Measurements from ENCODE around the gene KRTAP16-1.

KRTAP16-1 gene

GRCh38 chr17:41329279-41329948 lies 20.3 kb upstream of the KRTAP16-1 start:
- no peak for DNase-seq (ENCODE audit: low read depth)

GRCh38 chr17:41328207-41328606 lies 19.1 kb upstream of the KRTAP16-1 start:
- no peak for DNase-seq (ENCODE audit: low read depth)

- no peak for DNase-seq (ENCODE audit: low read depth)
Observed at GRCh38 chr17:41327411-41328120, 18.5 kb upstream of the KRTAP16-1 start.

GRCh38 chr17:41326173-41327145 lies 17.4 kb upstream of the KRTAP16-1 start:
- DNase-seq (ENCODE audit: low read depth), result no peak

GRCh38 chr17:41325611-41326010 lies 16.5 kb upstream of the KRTAP16-1 start:
- no peak for DNase-seq (ENCODE audit: low read depth)

GRCh38 chr17:41325126-41325525 lies 16.0 kb upstream of the KRTAP16-1 start:
- DNase-seq (ENCODE audit: low read depth), result no peak

GRCh38 chr17:41324180-41325075 lies 15.3 kb upstream of the KRTAP16-1 start:
- no peak for DNase-seq (ENCODE audit: low read depth)

- DNase-seq (ENCODE audit: low read depth), result no peak
Observed at GRCh38 chr17:41322903-41323895, 14.1 kb upstream of the KRTAP16-1 start.

- DNase-seq (ENCODE audit: low read depth), result no peak
Observed at GRCh38 chr17:41322094-41322902, 13.2 kb upstream of the KRTAP16-1 start.

- DNase-seq (ENCODE audit: low read depth), result no peak
Observed at GRCh38 chr17:41318231-41318630, 9.1 kb upstream of the KRTAP16-1 start.

GRCh38 chr17:41315814-41316445 lies 6.8 kb upstream of the KRTAP16-1 start:
- no peak for DNase-seq (ENCODE audit: low read depth)

GRCh38 chr17:41315204-41315794 lies 6.2 kb upstream of the KRTAP16-1 start, which contains the start of gene KRTAP17-1:
KRTAP17-1 (minus strand) TSS chr17:41315710; CDS start chr17:41315650, 60 bp downstream.
- no peak for DNase-seq (ENCODE audit: low read depth)

- no peak for DNase-seq (ENCODE audit: low read depth)
Observed at GRCh38 chr17:41311111-41311510, 2.0 kb upstream of the KRTAP16-1 start.

- peak; percentile 55 for DNase-seq (ENCODE audit: low read depth)
Observed at GRCh38 chr17:41308251-41308917, 725 bp downstream of the KRTAP16-1 start.

- DNase-seq (ENCODE audit: low read depth), result no peak
Observed at GRCh38 chr17:41307647-41308046, 1.5 kb downstream of the KRTAP16-1 start.

- no peak for DNase-seq (ENCODE audit: low read depth)
Observed at GRCh38 chr17:41304091-41304490, 5.0 kb downstream of the KRTAP16-1 start.

GRCh38 chr17:41302981-41303380 lies 6.1 kb downstream of the KRTAP16-1 start:
- no peak for DNase-seq (ENCODE audit: low read depth)
